GM23338 (cell line): ENCODE results near the gene SORL1-AS1.

Source experiments
- ATAC-seq: fragments of 200-7000 bp; cut with Tn5 transposase; 3 replicates; pipeline ENCODE4 v1.9.1; 2020
- DNase-seq: peaks from one replicate; pipeline ENCODE4 v3.0.0-alpha.2; 2015; ENCODE audit warnings: low spot score
- H2AFZ ChIP-seq: fragments of 200-600 bp; sonication (generic); 2 replicates; pipeline ENCODE4 v1.8.0; 2016; ENCODE audit warnings: antibody characterized with exemption, mild to moderate bottlenecking, moderate library complexity
- H3F3A ChIP-seq: fragments of 200-600 bp; sonication (generic); replicated peaks from 2 replicates; pipeline ENCODE4 v1.8.0; 2017; ENCODE audit warnings: antibody characterized with exemption, mixed run types, low read depth
- H3K27ac ChIP-seq: fragments of 200-600 bp; sonication (generic); 2 replicates; pipeline ENCODE4 v1.6.1; 2016; ENCODE audit warnings: low read depth
- H3K27me3 ChIP-seq: fragments of 200-600 bp; sonication (generic); 2 replicates; pipeline ENCODE4 v1.8.0; 2016; ENCODE audit warnings: mild to moderate bottlenecking, mixed run types, moderate library complexity; ENCODE audit not compliant: insufficient read depth
- H3K36me3 ChIP-seq: fragments of 200-600 bp; sonication (generic); 2 replicates; pipeline ENCODE4 v1.8.0; 2016; ENCODE audit warnings: mild to moderate bottlenecking; ENCODE audit not compliant: insufficient read depth
- H3K4me1 ChIP-seq: fragments of 200-600 bp; sonication (generic); 2 replicates; pipeline ENCODE4 v1.8.0; 2016; ENCODE audit warnings: mild to moderate bottlenecking, moderate library complexity; ENCODE audit not compliant: insufficient read depth
- H3K4me2 ChIP-seq: fragments of 200-600 bp; sonication (generic); 2 replicates; pipeline ENCODE4 v1.7.1; 2017; ENCODE audit warnings: mixed run types
- H3K4me3 ChIP-seq: fragments of 200-600 bp; sonication (generic); 2 replicates; pipeline ENCODE4 v1.6.1; 2016; ENCODE audit warnings: mixed run types
- H3K79me2 ChIP-seq: fragments of 200-600 bp; sonication (generic); replicated peaks from 2 replicates; pipeline ENCODE4 v1.8.0; 2017; ENCODE audit warnings: mild to moderate bottlenecking; ENCODE audit not compliant: insufficient read depth
- H3K9me2 ChIP-seq: fragments of 200-600 bp; sonication (generic); 2 replicates; pipeline ENCODE4 v1.8.0; 2017; ENCODE audit not compliant: insufficient read depth
- H4K20me1 ChIP-seq: fragments of 200-600 bp; sonication (generic); replicated peaks from 2 replicates; pipeline ENCODE4 v1.8.0; 2017; ENCODE audit warnings: mild to moderate bottlenecking; ENCODE audit not compliant: insufficient read depth
- H3K27ac Mint-ChIP-seq: 2 replicates; pipeline ENCODE4 v1.8.0; 2020; ENCODE audit warnings: inconsistent platforms, mild to moderate bottlenecking, moderate library complexity, mixed read lengths
- H3K27me3 Mint-ChIP-seq: 3 replicates; pipeline ENCODE4 v1.8.0; 2022; ENCODE audit warnings: low read depth, mild to moderate bottlenecking, moderate library complexity, mixed read lengths, inconsistent platforms; ENCODE audit not compliant: insufficient read depth, poor library complexity
- H3K36me3 Mint-ChIP-seq: 3 replicates; pipeline ENCODE4 v1.8.0; 2021; ENCODE audit warnings: low read depth, mild to moderate bottlenecking, inconsistent platforms, moderate library complexity, mixed read lengths
- H3K4me1 Mint-ChIP-seq: 3 replicates; pipeline ENCODE4 v1.8.0; 2020; ENCODE audit warnings: mild to moderate bottlenecking, inconsistent platforms, mixed read lengths
- H3K4me3 Mint-ChIP-seq: 3 replicates; pipeline ENCODE4 v1.8.0; 2021; ENCODE audit warnings: moderate library complexity, mild to moderate bottlenecking, inconsistent platforms, mixed read lengths
- H3K9me3 Mint-ChIP-seq: 3 replicates; pipeline ENCODE4 v1.8.0; 2020; ENCODE audit warnings: moderate library complexity, mild to moderate bottlenecking, inconsistent platforms, mixed read lengths
- EZH2 ChIP-seq: fragments of 200-600 bp; sonication (generic); IDR thresholded peaks from one replicate; pipeline ENCODE4 v1.8.0; 2017; ENCODE audit warnings: antibody characterized with exemption, mild to moderate bottlenecking, low read depth; ENCODE audit not compliant: unreplicated experiment
- EZH2phosphoT487 ChIP-seq: fragments of 200-600 bp; sonication (generic); IDR thresholded peaks from one replicate; pipeline ENCODE4 v1.8.1; 2018; ENCODE audit warnings: antibody characterized with exemption; ENCODE audit not compliant: unreplicated experiment
- JUNB ChIP-seq: IDR thresholded peaks from one replicate; pipeline ENCODE4 v1.6.1; 2016; ENCODE audit warnings: antibody characterized with exemption; ENCODE audit not compliant: unreplicated experiment
- NANOG ChIP-seq: IDR thresholded peaks from 2 replicates; pipeline ENCODE4 v1.6.1; 2016; ENCODE audit warnings: antibody characterized with exemption, borderline replicate concordance
- POLR2AphosphoS5 ChIP-seq: IDR thresholded peaks from 2 replicates; pipeline ENCODE4 v1.6.1; 2016; ENCODE audit warnings: antibody characterized with exemption, low read depth
- ZNF114 ChIP-seq: fragments of 250-450 bp; sonication (Bioruptor Pico); IDR thresholded peaks from 2 replicates; pipeline ENCODE4 v1.5.0; 2020; ENCODE audit warnings: mild to moderate bottlenecking, moderate library complexity
- ZNF331 ChIP-seq: fragments of 250-450 bp; sonication (Bioruptor Pico); IDR thresholded peaks from 2 replicates; pipeline ENCODE4 v1.5.0; 2020; ENCODE audit warnings: low read depth, mild to moderate bottlenecking, moderate library complexity
- TF ChIP-seq, protein P1 (sequence below): fragments of 250-450 bp; sonication (Bioruptor Pico); IDR thresholded peaks from 2 replicates; pipeline ENCODE4 v1.5.0; 2020; ENCODE audit warnings: mild to moderate bottlenecking, moderate library complexity
- TF ChIP-seq, protein P2 (sequence below): IDR thresholded peaks from one replicate; pipeline ENCODE4 v1.6.1; 2018; ENCODE audit warnings: antibody characterized with exemption; ENCODE audit not compliant: unreplicated experiment
- TF ChIP-seq, protein P3 (sequence below), 2 experiments: fragments of 200-600 bp in 1 of 2; sonication (generic) in 1 of 2; conservative IDR thresholded peaks; 2 replicates each; pipeline versions ENCODE4 v1.5.1 to v1.6.1; 2016 to 2017; ENCODE audit warnings: antibody characterized with exemption in 2 of 2, low read depth in 2 of 2, mild to moderate bottlenecking in 2 of 2, moderate library complexity in 1 of 2

Gene SORL1-AS1

DNA sequence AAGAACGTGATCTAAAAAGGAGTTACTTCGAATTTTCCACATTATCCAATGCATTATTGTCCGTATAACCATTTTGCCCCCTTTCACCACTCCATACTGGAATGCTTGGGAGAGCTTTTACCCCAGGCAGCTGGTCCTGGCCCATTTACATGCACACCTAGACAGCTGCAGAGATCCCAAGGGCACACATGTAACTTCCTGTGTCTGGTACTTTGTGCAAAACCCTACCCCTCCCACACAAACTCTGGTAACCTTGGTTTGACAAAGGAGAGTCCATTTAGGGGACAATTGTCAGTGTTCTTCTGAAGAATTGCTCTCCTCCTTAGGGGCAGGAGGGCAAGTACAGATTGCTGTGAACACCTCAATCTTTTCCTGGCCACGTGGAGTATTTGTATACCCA, 58.0 kb downstream of the SORL1-AS1 start (continued):
- TF ChIP-seq, protein P1, sequence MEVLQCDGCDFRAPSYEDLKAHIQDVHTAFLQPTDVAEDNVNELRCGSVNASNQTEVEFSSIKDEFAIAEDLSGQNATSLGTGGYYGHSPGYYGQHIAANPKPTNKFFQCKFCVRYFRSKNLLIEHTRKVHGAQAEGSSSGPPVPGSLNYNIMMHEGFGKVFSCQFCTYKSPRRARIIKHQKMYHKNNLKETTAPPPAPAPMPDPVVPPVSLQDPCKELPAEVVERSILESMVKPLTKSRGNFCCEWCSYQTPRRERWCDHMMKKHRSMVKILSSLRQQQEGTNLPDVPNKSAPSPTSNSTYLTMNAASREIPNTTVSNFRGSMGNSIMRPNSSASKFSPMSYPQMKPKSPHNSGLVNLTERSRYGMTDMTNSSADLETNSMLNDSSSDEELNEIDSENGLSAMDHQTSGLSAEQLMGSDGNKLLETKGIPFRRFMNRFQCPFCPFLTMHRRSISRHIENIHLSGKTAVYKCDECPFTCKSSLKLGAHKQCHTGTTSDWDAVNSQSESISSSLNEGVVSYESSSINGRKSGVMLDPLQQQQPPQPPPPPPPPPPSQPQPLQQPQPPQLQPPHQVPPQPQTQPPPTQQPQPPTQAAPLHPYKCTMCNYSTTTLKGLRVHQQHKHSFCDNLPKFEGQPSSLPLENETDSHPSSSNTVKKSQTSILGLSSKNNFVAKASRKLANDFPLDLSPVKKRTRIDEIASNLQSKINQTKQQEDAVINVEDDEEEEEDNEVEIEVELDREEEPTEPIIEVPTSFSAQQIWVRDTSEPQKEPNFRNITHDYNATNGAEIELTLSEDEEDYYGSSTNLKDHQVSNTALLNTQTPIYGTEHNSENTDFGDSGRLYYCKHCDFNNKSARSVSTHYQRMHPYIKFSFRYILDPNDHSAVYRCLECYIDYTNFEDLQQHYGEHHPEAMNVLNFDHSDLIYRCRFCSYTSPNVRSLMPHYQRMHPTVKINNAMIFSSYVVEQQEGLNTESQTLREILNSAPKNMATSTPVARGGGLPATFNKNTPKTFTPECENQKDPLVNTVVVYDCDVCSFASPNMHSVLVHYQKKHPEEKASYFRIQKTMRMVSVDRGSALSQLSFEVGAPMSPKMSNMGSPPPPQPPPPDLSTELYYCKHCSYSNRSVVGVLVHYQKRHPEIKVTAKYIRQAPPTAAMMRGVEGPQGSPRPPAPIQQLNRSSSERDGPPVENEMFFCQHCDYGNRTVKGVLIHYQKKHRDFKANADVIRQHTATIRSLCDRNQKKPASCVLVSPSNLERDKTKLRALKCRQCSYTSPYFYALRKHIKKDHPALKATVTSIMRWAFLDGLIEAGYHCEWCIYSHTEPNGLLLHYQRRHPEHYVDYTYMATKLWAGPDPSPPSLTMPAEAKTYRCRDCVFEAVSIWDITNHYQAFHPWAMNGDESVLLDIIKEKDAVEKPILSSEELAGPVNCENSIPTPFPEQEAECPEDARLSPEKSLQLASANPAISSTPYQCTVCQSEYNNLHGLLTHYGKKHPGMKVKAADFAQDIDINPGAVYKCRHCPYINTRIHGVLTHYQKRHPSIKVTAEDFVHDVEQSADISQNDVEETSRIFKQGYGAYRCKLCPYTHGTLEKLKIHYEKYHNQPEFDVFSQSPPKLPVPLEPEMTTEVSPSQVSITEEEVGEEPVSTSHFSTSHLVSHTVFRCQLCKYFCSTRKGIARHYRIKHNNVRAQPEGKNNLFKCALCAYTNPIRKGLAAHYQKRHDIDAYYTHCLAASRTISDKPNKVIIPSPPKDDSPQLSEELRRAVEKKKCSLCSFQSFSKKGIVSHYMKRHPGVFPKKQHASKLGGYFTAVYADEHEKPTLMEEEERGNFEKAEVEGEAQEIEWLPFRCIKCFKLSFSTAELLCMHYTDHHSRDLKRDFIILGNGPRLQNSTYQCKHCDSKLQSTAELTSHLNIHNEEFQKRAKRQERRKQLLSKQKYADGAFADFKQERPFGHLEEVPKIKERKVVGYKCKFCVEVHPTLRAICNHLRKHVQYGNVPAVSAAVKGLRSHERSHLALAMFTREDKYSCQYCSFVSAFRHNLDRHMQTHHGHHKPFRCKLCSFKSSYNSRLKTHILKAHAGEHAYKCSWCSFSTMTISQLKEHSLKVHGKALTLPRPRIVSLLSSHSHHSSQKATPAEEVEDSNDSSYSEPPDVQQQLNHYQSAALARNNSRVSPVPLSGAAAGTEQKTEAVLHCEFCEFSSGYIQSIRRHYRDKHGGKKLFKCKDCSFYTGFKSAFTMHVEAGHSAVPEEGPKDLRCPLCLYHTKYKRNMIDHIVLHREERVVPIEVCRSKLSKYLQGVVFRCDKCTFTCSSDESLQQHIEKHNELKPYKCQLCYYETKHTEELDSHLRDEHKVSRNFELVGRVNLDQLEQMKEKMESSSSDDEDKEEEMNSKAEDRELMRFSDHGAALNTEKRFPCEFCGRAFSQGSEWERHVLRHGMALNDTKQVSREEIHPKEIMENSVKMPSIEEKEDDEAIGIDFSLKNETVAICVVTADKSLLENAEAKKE (CRISPR knock-in tag) = no peak

DNA sequence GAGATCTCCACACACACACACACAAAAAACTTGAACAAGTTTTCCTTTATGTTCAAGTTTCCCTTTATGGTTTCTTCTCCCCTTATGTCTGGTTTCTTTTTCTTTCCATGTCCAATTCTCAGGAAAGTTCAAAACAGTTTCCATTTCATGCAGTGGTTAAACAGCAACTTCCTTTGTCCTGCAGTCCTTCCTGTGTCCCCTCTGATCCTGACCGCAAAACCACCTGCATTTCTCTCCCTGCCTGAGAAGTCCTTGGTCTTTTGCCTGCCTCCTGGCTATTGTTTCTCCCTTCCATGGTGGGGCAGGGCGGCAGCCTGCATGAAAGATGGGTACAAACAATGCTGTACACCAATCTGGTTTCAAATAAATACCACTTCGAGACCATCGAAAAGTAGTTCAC, 58.9 kb downstream of the SORL1-AS1 start:
- H3K4me2 ChIP-seq = no peak overlapping the region
- H3K27ac Mint-ChIP-seq = no peak overlapping the region
- TF ChIP-seq, protein P2, sequence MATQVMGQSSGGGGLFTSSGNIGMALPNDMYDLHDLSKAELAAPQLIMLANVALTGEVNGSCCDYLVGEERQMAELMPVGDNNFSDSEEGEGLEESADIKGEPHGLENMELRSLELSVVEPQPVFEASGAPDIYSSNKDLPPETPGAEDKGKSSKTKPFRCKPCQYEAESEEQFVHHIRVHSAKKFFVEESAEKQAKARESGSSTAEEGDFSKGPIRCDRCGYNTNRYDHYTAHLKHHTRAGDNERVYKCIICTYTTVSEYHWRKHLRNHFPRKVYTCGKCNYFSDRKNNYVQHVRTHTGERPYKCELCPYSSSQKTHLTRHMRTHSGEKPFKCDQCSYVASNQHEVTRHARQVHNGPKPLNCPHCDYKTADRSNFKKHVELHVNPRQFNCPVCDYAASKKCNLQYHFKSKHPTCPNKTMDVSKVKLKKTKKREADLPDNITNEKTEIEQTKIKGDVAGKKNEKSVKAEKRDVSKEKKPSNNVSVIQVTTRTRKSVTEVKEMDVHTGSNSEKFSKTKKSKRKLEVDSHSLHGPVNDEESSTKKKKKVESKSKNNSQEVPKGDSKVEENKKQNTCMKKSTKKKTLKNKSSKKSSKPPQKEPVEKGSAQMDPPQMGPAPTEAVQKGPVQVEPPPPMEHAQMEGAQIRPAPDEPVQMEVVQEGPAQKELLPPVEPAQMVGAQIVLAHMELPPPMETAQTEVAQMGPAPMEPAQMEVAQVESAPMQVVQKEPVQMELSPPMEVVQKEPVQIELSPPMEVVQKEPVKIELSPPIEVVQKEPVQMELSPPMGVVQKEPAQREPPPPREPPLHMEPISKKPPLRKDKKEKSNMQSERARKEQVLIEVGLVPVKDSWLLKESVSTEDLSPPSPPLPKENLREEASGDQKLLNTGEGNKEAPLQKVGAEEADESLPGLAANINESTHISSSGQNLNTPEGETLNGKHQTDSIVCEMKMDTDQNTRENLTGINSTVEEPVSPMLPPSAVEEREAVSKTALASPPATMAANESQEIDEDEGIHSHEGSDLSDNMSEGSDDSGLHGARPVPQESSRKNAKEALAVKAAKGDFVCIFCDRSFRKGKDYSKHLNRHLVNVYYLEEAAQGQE = no peak
- TF ChIP-seq POLR2AphosphoS5 = no peak
- TF ChIP-seq, protein P3, sequence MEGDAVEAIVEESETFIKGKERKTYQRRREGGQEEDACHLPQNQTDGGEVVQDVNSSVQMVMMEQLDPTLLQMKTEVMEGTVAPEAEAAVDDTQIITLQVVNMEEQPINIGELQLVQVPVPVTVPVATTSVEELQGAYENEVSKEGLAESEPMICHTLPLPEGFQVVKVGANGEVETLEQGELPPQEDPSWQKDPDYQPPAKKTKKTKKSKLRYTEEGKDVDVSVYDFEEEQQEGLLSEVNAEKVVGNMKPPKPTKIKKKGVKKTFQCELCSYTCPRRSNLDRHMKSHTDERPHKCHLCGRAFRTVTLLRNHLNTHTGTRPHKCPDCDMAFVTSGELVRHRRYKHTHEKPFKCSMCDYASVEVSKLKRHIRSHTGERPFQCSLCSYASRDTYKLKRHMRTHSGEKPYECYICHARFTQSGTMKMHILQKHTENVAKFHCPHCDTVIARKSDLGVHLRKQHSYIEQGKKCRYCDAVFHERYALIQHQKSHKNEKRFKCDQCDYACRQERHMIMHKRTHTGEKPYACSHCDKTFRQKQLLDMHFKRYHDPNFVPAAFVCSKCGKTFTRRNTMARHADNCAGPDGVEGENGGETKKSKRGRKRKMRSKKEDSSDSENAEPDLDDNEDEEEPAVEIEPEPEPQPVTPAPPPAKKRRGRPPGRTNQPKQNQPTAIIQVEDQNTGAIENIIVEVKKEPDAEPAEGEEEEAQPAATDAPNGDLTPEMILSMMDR (conservative IDR thresholded peaks at IDR 0.05; ENCODE audit: low read depth in 2 of 2) = no peak
- TF ChIP-seq JUNB = no peak
- no peak for TF ChIP-seq ZNF331
- no peak for TF ChIP-seq ZNF114 (CRISPR knock-in tag)
- TF ChIP-seq NANOG = no peak
- no peak for TF ChIP-seq EZH2phosphoT487
- no peak for TF ChIP-seq EZH2

More for the DNA sequence above, 58.9 kb downstream of the SORL1-AS1 start:
- H3K4me3 Mint-ChIP-seq = no peak overlapping the region
- no peaks in the 10 kb centered on the region; the same call in 1 of the 3 replicates for H3K36me3 Mint-ChIP-seq
- Histone ChIP-seq H3F3A (no peaks in the 10 kb centered on the region), H3K27ac (no peak overlapping the region), H3K4me3 (no peak overlapping the region), H4K20me1 (no peaks in the 10 kb centered on the region), H3K79me2 (no peaks in the 10 kb centered on the region), H3K4me1 (peaks cover 14% of the 10 kb centered on the region), H2AFZ (peak overlapping the region; percentile 76), H3K36me3 (no peaks in the 10 kb centered on the region), H3K9me2 (peaks cover 5% of the 10 kb centered on the region; the same call in 1 of the 2 replicates), H3K27me3 (no peaks in the 10 kb centered on the region)
- peaks cover 6% of the 10 kb centered on the region; the same call in 2 of the 3 replicates for H3K9me3 Mint-ChIP-seq
- no peak for ATAC-seq
- H3K27me3 Mint-ChIP-seq = peaks cover 4% of the 10 kb centered on the region
- H3K4me1 Mint-ChIP-seq = peaks cover 25% of the 10 kb centered on the region
- DNase-seq = no peak
